ENCODE data around the gene GPR155.
"Not testable (repeated sequence)": the region's sequence is repeated elsewhere in the genome, so short reads cannot be mapped to it uniquely, and the experiment has no call there.

The GPR155 gene

GRCh38 chr2:174438146-174438886 lies 48.5 kb downstream of the GPR155 start:
- no peak for DNase-seq (ENCODE audit: low spot score)

GRCh38 chr2:174436351-174436750 lies 50.5 kb downstream of the GPR155 start:
- DNase-seq (ENCODE audit: low spot score) = peak; percentile 37

- DNase-seq (ENCODE audit: low spot score) = no peak
Observed at GRCh38 chr2:174431902-174432301, 54.9 kb downstream of the GPR155 start.

GRCh38 chr2:174430066-174430465 lies 56.8 kb downstream of the GPR155 start:
- no peak for DNase-seq (ENCODE audit: low spot score)

GRCh38 chr2:174428214-174428613 lies 58.6 kb downstream of the GPR155 start:
- DNase-seq (ENCODE audit: low spot score) = no peak

GRCh38 chr2:174412256-174412655 lies 74.6 kb downstream of the GPR155 start:
- DNase-seq (ENCODE audit: low spot score) = no peak

- not testable (repeated sequence) for DNase-seq (ENCODE audit: low spot score)
Observed at GRCh38 chr2:174410039-174410438, 76.8 kb downstream of the GPR155 start.

GRCh38 chr2:174403628-174404027 lies 83.2 kb downstream of the GPR155 start:
- no peak for DNase-seq (ENCODE audit: low spot score)

GRCh38 chr2:174400853-174401252 lies 86.0 kb downstream of the GPR155 start:
- no peak for DNase-seq (ENCODE audit: low spot score)

- peak; percentile 4 for DNase-seq (ENCODE audit: low spot score)
Observed at GRCh38 chr2:174399171-174399570, 87.7 kb downstream of the GPR155 start.

GRCh38 chr2:174397773-174398172 lies 89.1 kb downstream of the GPR155 start:
- DNase-seq (ENCODE audit: low spot score) = no peak

- peak; percentile 42 for DNase-seq (ENCODE audit: low spot score)
Observed at GRCh38 chr2:174395969-174396630, 90.7 kb downstream of the GPR155 start.

GRCh38 chr2:174395284-174395968 lies 91.4 kb downstream of the GPR155 start, which contains the start of gene SCRN3:
SCRN3 (plus strand) TSS chr2:174395730; CDS start chr2:174398284, 2,554 bp downstream.
- peak; percentile 83 for DNase-seq (ENCODE audit: low spot score)

GRCh38 chr2:174392706-174393105 lies 94.1 kb downstream of the GPR155 start:
- DNase-seq (ENCODE audit: low spot score) = no peak

- DNase-seq (ENCODE audit: low spot score) = not testable (repeated sequence)
Observed at GRCh38 chr2:174390303-174390702, 96.5 kb downstream of the GPR155 start.

GRCh38 chr2:174389542-174389941 lies 97.3 kb downstream of the GPR155 start:
- DNase-seq (ENCODE audit: low spot score) = no peak

- DNase-seq (ENCODE audit: low spot score) = not testable (repeated sequence)
Observed at GRCh38 chr2:174388706-174389105, 98.1 kb downstream of the GPR155 start.

GRCh38 chr2:174385201-174385600 lies 101.6 kb downstream of the GPR155 start:
- DNase-seq (ENCODE audit: low spot score) = no peak

GRCh38 chr2:174383796-174384195 lies 103.0 kb downstream of the GPR155 start:
- DNase-seq (ENCODE audit: low spot score) = no peak

All from kidney tubule cell (primary cell).